Astrocyte (in vitro differentiated cells and primary cell): ENCODE measurements around the gene JPH4. TPM values are rescaled to one million over a fixed set of nuclear protein-coding genes. Genes with fewer than 3 reads are reported as not detected.

Experiments
- DNase-seq: peaks from one replicate; pipeline ENCODE4 v3.0.0-alpha.2; 2010; ENCODE audit warnings: low read depth
- FAIRE-seq: peaks from 2 replicates; lab custom pipeline; 2011; peaks lifted over from hg19 to GRCh38; lab: Jason Lieb, UNC
- H2AFZ ChIP-seq: 2 replicates; pipeline ENCODE4 v1.6.0; 2012; ENCODE audit warnings: low read depth, low read length, inconsistent platforms
- H3K27ac ChIP-seq: 2 replicates; pipeline ENCODE4 v1.5.1; 2011; ENCODE audit warnings: low read depth, low read length, inconsistent platforms
- H3K27me3 ChIP-seq: 2 replicates; pipeline ENCODE4 v1.6.0; 2011; ENCODE audit warnings: low read length, inconsistent platforms; ENCODE audit not compliant: insufficient read depth
- H3K36me3 ChIP-seq: 2 replicates; pipeline ENCODE4 v1.5.1; 2011; ENCODE audit warnings: low read length, inconsistent platforms; ENCODE audit not compliant: insufficient read depth
- H3K4me1 ChIP-seq: 2 replicates; pipeline ENCODE4 v1.5.1; 2011; ENCODE audit warnings: low read length, inconsistent platforms; ENCODE audit not compliant: insufficient read depth
- H3K4me2 ChIP-seq: 2 replicates; pipeline ENCODE4 v1.6.0; 2012; ENCODE audit warnings: low read length, inconsistent platforms
- H3K4me3 ChIP-seq: 2 replicates; pipeline ENCODE4 v1.5.1; 2011; ENCODE audit warnings: low read depth, mild to moderate bottlenecking, low read length, inconsistent platforms; ENCODE audit not compliant: insufficient read depth
- H3K79me2 ChIP-seq: 2 replicates; pipeline ENCODE4 v1.6.0; 2012; ENCODE audit warnings: mild to moderate bottlenecking, low read length, inconsistent platforms; ENCODE audit not compliant: insufficient read depth
- H3K9ac ChIP-seq: 2 replicates; pipeline ENCODE4 v1.6.0; 2012; ENCODE audit warnings: mild to moderate bottlenecking, low read length, inconsistent platforms
- H3K9me3 ChIP-seq: 2 replicates; pipeline ENCODE4 v1.5.1; 2012; ENCODE audit warnings: low read depth, mild to moderate bottlenecking, low read length, inconsistent platforms; ENCODE audit not compliant: insufficient read depth
- H4K20me1 ChIP-seq: 2 replicates; pipeline ENCODE4 v1.6.0; 2012; ENCODE audit warnings: low read length, inconsistent platforms; ENCODE audit not compliant: insufficient read depth
- H3K27ac Mint-ChIP-seq: one replicate; pipeline ENCODE4 v1.8.0; 2021; ENCODE audit warnings: mild to moderate bottlenecking, mixed read lengths; ENCODE audit not compliant: unreplicated experiment
- H3K27me3 Mint-ChIP-seq: one replicate; pipeline ENCODE4 v1.8.0; 2021; ENCODE audit warnings: low read depth, mixed read lengths; ENCODE audit not compliant: unreplicated experiment
- H3K36me3 Mint-ChIP-seq: one replicate; pipeline ENCODE4 v1.8.0; 2021; ENCODE audit warnings: low read depth, mixed read lengths; ENCODE audit not compliant: unreplicated experiment
- H3K4me1 Mint-ChIP-seq: one replicate; pipeline ENCODE4 v1.8.0; 2021; ENCODE audit warnings: low read depth, mixed read lengths; ENCODE audit not compliant: unreplicated experiment
- H3K4me3 Mint-ChIP-seq: one replicate; pipeline ENCODE4 v1.8.0; 2021; ENCODE audit warnings: mild to moderate bottlenecking, moderate library complexity, mixed read lengths; ENCODE audit not compliant: unreplicated experiment
- H3K9me3 Mint-ChIP-seq: one replicate; pipeline ENCODE4 v1.8.0; 2021; ENCODE audit warnings: mild to moderate bottlenecking, mixed read lengths; ENCODE audit not compliant: unreplicated experiment
- EZH2 ChIP-seq: IDR thresholded peaks from 2 replicates; pipeline ENCODE4 v1.6.1; 2012; ENCODE audit warnings: mild to moderate bottlenecking, low read length, inconsistent platforms; ENCODE audit not compliant: insufficient read depth
- total RNA-seq: library from RNA; stranded (reverse); gene quantifications from 2 replicates; pipeline ENCODE4 v1.2.1, GENCODE V29; 2021
- TF ChIP-seq, protein P1 (sequence below): IDR thresholded peaks from 2 replicates; pipeline ENCODE4 v1.5.1; 2011; ENCODE audit warnings: low read depth, mild to moderate bottlenecking, inconsistent platforms, low read length, moderate library complexity; ENCODE audit not compliant: insufficient read depth

JPH4 gene
- total RNA-seq, 1 donor from 2014 or later: 1.1 TPM

DNA sequence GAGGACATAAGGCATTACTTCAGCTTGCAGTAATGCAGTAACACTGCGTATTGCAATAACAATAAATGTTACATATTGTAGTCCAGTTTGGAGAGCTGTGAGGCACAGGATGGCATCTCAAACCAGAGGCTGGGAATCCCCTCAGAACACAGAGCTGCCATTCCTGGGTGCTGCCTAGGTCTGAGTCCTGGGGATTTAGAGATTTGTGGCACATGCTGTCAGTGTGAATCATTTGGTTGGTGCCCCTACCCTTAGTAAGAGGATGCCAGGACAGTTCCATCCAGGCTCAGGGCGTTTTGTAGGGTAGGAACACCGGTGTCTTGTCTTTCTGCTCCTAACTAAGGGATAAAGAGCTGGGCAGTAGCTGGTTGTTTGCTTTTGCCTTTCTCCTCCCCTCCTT is 49.6 kb downstream of the JPH4 start:
- peaks cover 51% of the 10 kb centered on the region for H3K36me3 Mint-ChIP-seq
- no peak overlapping the region for H3K27ac ChIP-seq
- H3K4me3 ChIP-seq: no peak overlapping the region
- no peak overlapping the region for H3K27ac Mint-ChIP-seq
- H3K4me1 Mint-ChIP-seq: peaks cover 9% of the 10 kb centered on the region
- no peaks in the 10 kb centered on the region for H3K27me3 ChIP-seq
- no peaks in the 10 kb centered on the region for H3K27me3 Mint-ChIP-seq
- H4K20me1 ChIP-seq: no peaks in the 10 kb centered on the region
- DNase-seq (no peak), FAIRE-seq (no peak)
- H3K4me2 ChIP-seq: no peak overlapping the region
- no peaks in the 10 kb centered on the region for H3K4me1 ChIP-seq
- H3K9me3 Mint-ChIP-seq: no peaks in the 10 kb centered on the region
- H3K9ac ChIP-seq: no peak overlapping the region
- no peaks in the 10 kb centered on the region for H3K79me2 ChIP-seq
- TF ChIP-seq EZH2: no peak
- TF ChIP-seq, protein P1, sequence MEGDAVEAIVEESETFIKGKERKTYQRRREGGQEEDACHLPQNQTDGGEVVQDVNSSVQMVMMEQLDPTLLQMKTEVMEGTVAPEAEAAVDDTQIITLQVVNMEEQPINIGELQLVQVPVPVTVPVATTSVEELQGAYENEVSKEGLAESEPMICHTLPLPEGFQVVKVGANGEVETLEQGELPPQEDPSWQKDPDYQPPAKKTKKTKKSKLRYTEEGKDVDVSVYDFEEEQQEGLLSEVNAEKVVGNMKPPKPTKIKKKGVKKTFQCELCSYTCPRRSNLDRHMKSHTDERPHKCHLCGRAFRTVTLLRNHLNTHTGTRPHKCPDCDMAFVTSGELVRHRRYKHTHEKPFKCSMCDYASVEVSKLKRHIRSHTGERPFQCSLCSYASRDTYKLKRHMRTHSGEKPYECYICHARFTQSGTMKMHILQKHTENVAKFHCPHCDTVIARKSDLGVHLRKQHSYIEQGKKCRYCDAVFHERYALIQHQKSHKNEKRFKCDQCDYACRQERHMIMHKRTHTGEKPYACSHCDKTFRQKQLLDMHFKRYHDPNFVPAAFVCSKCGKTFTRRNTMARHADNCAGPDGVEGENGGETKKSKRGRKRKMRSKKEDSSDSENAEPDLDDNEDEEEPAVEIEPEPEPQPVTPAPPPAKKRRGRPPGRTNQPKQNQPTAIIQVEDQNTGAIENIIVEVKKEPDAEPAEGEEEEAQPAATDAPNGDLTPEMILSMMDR: no peak
- H3K9me3 ChIP-seq: no peaks in the 10 kb centered on the region
- no peak overlapping the region for H3K4me3 Mint-ChIP-seq
- no peaks in the 10 kb centered on the region for H3K36me3 ChIP-seq
- H2AFZ ChIP-seq: no peak overlapping the region

DNA sequence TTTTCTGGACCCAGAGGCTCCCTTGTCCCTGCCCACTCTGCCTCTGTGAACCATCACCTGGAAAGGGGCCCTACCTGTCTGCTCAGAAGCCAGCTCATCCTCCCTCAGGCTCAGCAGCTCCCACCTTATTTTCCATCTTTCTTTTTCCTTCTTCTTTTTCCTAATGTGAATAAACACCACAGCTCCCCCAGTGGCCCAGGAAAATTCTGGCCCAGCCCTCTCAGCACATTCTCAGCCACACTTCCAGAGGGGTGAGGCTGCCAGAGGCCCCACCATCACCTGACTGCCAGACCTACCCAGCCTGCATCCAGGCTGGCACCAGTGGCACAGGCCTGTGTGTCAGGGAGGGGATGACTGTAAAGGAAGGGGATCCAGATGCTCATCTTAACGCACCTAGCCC is 50.0 kb downstream of the JPH4 start:
- no peak for DNase-seq
- no peak overlapping the region for H3K4me3 ChIP-seq
- no peak overlapping the region for H3K27ac Mint-ChIP-seq

DNA sequence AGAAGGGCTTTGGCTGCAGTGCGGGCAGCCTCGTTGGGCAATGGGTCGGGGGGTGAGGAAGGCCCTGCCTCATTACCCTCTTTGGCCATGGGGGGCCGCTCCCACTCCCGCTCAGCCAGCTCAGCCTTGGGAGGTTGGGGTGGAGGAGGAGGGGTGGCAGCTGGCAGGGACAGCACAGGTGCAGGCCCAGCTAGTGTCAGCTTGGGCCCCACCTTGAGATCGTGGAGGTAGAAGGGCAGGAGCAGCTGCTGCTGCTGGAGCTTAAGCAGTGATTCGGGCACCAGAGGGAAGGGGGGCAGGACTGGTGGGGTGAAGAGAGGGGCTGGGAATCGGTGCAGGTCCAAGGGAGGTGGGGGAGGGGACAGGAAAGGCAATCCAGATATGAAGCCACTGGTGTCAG is 53.0 kb downstream of the JPH4 start:
- peaks cover 2% of the 10 kb centered on the region for H3K9me3 Mint-ChIP-seq
- Histone ChIP-seq H3K79me2 (no peaks in the 10 kb centered on the region), H3K4me1 (no peaks in the 10 kb centered on the region), H2AFZ (no peak overlapping the region), H3K9me3 (no peaks in the 10 kb centered on the region), H4K20me1 (no peaks in the 10 kb centered on the region), H3K27me3 (no peaks in the 10 kb centered on the region), H3K36me3 (no peaks in the 10 kb centered on the region), H3K4me2 (no peak overlapping the region), H3K4me3 (no peak overlapping the region), H3K27ac (no peak overlapping the region), H3K9ac (no peak overlapping the region)
- H3K36me3 Mint-ChIP-seq: peaks cover 38% of the 10 kb centered on the region
- no peaks in the 10 kb centered on the region for H3K27me3 Mint-ChIP-seq
- no peak overlapping the region for H3K4me3 Mint-ChIP-seq
- no peak overlapping the region for H3K27ac Mint-ChIP-seq
- FAIRE-seq (no peak), DNase-seq (no peak)
- no peak for TF ChIP-seq EZH2
- peaks cover 6% of the 10 kb centered on the region for H3K4me1 Mint-ChIP-seq

More for the DNA sequence above, 50.0 kb downstream of the JPH4 start:
- H3K4me1 ChIP-seq: no peaks in the 10 kb centered on the region
- H3K9ac ChIP-seq: no peak overlapping the region
- Mint-ChIP-seq H3K36me3 (peaks cover 48% of the 10 kb centered on the region), H3K4me3 (no peak overlapping the region), H3K9me3 (no peaks in the 10 kb centered on the region), H3K4me1 (peaks cover 9% of the 10 kb centered on the region), H3K27me3 (no peaks in the 10 kb centered on the region)
- H2AFZ ChIP-seq: no peak overlapping the region
- TF ChIP-seq EZH2: no peak
- TF ChIP-seq, protein P1: peak; percentile 11
- H3K27ac ChIP-seq: no peak overlapping the region
- H3K4me2 ChIP-seq: no peak overlapping the region
- FAIRE-seq: no peak
- H3K27me3 ChIP-seq: no peaks in the 10 kb centered on the region
- no peaks in the 10 kb centered on the region for H4K20me1 ChIP-seq
- H3K36me3 ChIP-seq: no peaks in the 10 kb centered on the region
- H3K9me3 ChIP-seq: no peaks in the 10 kb centered on the region
- H3K79me2 ChIP-seq: no peaks in the 10 kb centered on the region
